Mammary epithelial cell (primary cell): Measurements from ENCODE around the gene LYZL4.

Experiments
- CTCF ChIP-seq, 2 donors: IDR thresholded peaks in 1 of 2; conservative IDR thresholded peaks in 1 of 2; 2 replicates each; pipeline ENCODE4 v1.5.1; 2011 to 2012; ENCODE audit warnings: inconsistent platforms in 2 of 2, low read length in 2 of 2, mild to moderate bottlenecking in 2 of 2, control low read depth in 1 of 2, low read depth in 1 of 2; ENCODE audit not compliant: insufficient read depth in 1 of 2; ENCODE audit errors: extremely low read depth in 1 of 2
- EZH2 ChIP-seq: IDR thresholded peaks from 2 replicates; pipeline ENCODE4 v1.6.1; 2012; ENCODE audit warnings: low read length, inconsistent platforms, borderline replicate concordance

- TF ChIP-seq CTCF (conservative IDR thresholded peaks at IDR 0.05 in 1 of 2, IDR thresholded peaks at IDR 0.05 in 1 of 2; ENCODE audit: extremely low read depth in 1 of 2, insufficient read depth in 1 of 2, low read depth in 1 of 2, low read length in 2 of 2): no peak
- TF ChIP-seq EZH2: no peak
Measured at GRCh38 chr3:42425736-42426407, 15.5 kb upstream of the LYZL4 start.
